GM18508 (cell line): ENCODE measurements around the gene TRPC1.
"Not testable (repeated sequence)": the region's sequence is repeated elsewhere in the genome, so short reads cannot be mapped to it uniquely, and the experiment has no call there.

Experiments used
- ATAC-seq: cut with Tn5 transposase; IDR thresholded peaks from one replicate; pipeline ENCODE4 v1.9.1; 2021; ENCODE audit warnings: moderate number of reproducible peaks; ENCODE audit not compliant: insufficient read depth, unreplicated experiment

Gene TRPC1

GRCh38 chr3:142723968-142724681 is at the start of gene TRPC1:
Gene TRPC1, plus strand, starts transcription at chr3:142724034. Its CDS starts 526 bp downstream, at chr3:142724560.
- ATAC-seq, result peak; percentile 52

- no peak for ATAC-seq
Observed at GRCh38 chr3:142676151-142676550, 47.7 kb upstream of the TRPC1 start.

GRCh38 chr3:142680710-142681109 is 43.1 kb upstream of the TRPC1 start:
- no peak for ATAC-seq

GRCh38 chr3:142690613-142691012 is 33.2 kb upstream of the TRPC1 start:
- ATAC-seq, result no peak

GRCh38 chr3:142691527-142691926 is 32.3 kb upstream of the TRPC1 start:
- no peak for ATAC-seq

GRCh38 chr3:142693136-142693853 is 30.5 kb upstream of the TRPC1 start:
- ATAC-seq, result no peak

GRCh38 chr3:142694225-142694624 is 29.6 kb upstream of the TRPC1 start:
- no peak for ATAC-seq

- ATAC-seq, result no peak
Observed at GRCh38 chr3:142705198-142705597, 18.6 kb upstream of the TRPC1 start.

GRCh38 chr3:142706321-142707127 is 17.3 kb upstream of the TRPC1 start:
- no peak for ATAC-seq

- no peak for ATAC-seq
Observed at GRCh38 chr3:142709207-142709606, 14.6 kb upstream of the TRPC1 start.

- not testable (repeated sequence) for ATAC-seq
Observed at GRCh38 chr3:142714882-142715281, 9.0 kb upstream of the TRPC1 start.

GRCh38 chr3:142716102-142716501 is 7.7 kb upstream of the TRPC1 start:
- no peak for ATAC-seq

- peak; percentile 23 for ATAC-seq
Observed at GRCh38 chr3:142723665-142723967, 218 bp upstream of the TRPC1 start.

- no peak for ATAC-seq
Observed at GRCh38 chr3:142724682-142725356, 985 bp downstream of the TRPC1 start.

GRCh38 chr3:142725357-142725739 is 1.5 kb downstream of the TRPC1 start:
- no peak for ATAC-seq

- ATAC-seq, result no peak
Observed at GRCh38 chr3:142726017-142726416, 2.2 kb downstream of the TRPC1 start.

GRCh38 chr3:142732066-142732465 is 8.2 kb downstream of the TRPC1 start:
- ATAC-seq, result no peak

GRCh38 chr3:142734834-142735233 is 11.0 kb downstream of the TRPC1 start:
- no peak for ATAC-seq

- ATAC-seq, result no peak
Observed at GRCh38 chr3:142735462-142735861, 11.6 kb downstream of the TRPC1 start.

- ATAC-seq, result no peak
Observed at GRCh38 chr3:142738396-142738795, 14.6 kb downstream of the TRPC1 start.

GRCh38 chr3:142746646-142747045 is 22.8 kb downstream of the TRPC1 start:
- ATAC-seq, result no peak
